HG03342 (cell line): ENCODE data around the gene ZC3H14.
"Not testable (repeated sequence)": the region's sequence is repeated elsewhere in the genome, so short reads cannot be mapped to it uniquely, and the experiment has no call there.

Source experiments
- ATAC-seq: cut with Tn5 transposase; IDR thresholded peaks from one replicate; pipeline ENCODE4 v1.9.1; 2021; ENCODE audit warnings: mild to moderate bottlenecking, moderate library complexity; ENCODE audit not compliant: unreplicated experiment

ZC3H14 gene

DNA sequence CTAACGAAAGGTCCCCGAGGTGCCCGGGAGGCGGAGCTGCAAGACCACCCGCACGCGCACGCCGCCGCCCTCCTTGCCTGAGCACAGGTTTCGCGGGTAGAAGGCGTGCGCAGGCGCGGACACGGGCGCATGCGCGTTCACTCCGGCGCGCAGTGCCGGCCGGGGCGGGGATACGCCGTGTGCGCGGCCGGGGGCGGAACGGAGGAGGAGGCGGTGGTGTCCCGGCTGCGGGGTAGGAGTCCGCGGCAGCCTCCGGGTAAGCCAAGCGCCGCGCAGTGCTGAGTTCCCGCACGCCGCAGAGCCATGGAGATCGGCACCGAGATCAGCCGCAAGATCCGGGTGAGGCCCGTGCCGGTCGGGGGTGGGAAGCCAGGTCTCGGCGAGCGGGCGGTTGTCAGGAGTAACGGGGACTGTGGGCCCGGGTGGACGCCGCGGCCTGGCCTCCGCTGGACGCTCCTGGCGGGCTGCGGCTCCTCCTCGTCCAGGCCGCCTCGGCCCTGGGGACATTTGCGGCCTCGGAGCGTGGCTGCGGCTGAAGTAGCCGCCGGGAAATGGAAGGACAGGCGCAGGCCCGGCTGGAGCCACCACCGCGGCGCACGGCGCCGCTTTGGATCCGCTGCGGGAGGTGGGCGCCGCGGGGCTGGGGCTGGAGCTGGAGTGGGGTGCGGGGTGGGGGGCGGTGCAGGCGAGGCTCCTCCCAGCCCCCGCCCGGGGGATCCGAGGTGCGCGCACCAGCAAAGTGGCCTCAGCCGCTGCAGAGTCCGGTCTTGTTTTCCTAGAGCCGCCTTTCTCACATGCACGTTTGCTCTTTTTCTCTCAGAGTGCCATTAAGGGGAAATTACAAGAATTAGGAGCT is at the start of gene ZC3H14:
TSS of gene ZC3H14 (plus strand) at position 207 of the 856 bp plus-strand sequence. CDS start at position 304, 97 bp downstream.
- peak; percentile 93 for ATAC-seq

DNA sequence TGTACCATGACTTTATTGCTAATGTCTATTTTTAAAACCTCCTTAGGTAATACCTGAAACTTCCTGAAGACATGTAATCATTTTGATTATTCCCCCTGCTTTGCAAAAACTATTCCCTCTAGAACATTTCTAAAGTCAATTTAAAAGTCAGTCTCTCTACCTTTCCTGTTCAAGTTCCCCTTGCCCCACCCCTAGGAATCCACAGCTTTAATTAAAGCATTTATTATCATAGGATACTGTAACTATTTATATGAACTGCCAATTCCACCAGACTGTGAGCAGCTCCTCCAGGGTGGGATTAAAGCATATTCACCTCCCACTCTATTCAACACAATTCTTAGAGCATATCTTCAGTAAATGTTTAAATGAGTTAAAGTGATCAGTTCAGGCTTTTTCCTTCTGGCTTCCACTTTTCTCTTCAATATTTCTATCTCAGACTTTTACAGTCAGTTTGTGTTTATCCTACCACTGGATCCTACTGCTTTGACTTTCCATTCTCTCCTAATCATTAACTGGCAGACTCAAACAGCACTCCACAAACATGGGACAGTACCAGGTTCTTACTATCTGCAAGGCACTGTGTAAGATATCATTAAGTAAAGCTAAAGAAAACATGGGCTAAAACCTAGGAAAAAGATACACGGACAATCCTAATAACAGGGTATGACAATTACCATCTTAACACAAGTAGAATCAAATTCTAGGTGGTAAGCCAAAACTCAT is 47.2 kb upstream of the ZC3H14 start:
- ATAC-seq: no peak

GRCh38 chr14:88516861-88517357 is 45.9 kb upstream of the ZC3H14 start:
- ATAC-seq: no peak

DNA sequence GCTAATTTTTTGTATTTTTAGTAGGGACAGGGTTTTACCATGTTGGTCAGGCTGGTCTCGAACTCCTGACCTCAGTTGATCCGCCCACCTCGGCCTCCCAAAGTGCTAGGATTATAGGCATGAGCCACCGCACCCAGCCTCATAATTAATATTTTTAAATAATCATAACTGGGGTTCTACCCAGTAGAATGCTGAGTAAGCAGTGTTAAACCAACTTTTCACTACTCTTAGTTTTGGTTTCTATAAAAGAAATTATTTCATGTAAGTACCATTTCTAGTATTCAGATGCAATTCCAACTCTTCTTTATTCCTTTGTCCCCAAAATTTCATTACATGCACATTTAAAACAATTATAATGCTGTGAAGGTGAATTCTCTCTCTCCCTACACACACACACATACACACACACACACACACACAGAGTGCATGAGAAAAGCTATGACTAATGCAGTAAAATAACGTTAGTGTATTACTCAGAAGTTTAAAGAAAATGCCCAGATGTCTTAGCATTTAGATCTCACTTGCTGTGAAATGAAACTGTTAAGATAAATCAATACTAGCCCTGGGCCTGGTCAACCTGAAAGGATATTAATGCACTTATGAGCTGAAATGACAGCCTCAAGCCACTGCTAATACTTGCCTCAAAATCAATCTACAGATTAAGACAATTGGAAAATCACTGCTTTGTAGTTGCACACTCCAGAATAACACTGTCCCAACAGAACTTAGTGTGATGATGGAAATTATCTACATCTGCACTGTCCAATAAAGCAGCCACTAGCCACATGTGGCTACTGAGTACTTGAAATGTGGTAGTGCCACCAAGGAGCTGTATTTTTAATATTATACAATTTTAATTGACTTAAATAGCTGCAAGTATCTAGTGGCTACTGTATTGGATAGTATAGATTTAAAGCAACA is 44.0 kb upstream of the ZC3H14 start:
- no peak for ATAC-seq

DNA sequence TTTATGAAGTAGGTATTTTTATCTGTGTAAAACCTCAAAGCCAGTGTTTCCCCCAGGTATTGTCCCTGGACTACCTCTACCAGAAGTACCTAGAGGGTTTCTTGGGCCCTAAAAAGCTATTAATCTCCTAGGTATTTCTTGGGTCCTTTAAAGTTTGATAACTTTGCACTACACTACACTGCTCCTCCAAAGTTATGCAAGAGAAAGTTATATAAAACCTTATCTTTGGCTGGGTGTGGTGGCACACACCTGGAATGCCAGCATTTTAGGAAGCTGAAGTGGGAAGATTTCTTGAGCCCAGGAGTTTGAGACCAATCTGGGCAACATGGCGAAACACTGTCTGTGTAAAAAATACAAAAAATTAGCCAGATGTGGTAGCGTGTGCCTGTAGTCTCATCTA is 42.9 kb upstream of the ZC3H14 start:
- ATAC-seq: no peak

- no peak for ATAC-seq
These were observed 41.0 kb upstream of the ZC3H14 start for GRCh38 chr14:88521818-88522217.

DNA sequence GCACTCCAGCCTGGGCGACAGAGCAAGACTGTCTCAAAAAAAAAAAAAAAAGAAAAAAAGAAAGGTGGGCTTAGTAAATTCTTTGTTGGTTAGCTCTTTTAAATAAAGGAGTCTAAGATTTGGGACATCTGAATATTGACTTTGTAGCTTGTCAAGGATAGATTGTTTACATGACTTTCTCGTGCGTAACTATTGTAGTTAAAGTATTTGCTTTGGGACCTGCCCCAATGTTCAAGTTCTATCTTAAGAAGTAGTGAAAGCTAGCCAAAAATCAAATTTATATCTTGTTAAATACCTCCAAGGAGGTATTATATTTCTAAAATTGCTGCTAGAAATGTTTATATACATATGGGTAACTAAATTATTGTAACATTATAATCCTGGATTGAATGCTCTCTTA is 40.4 kb upstream of the ZC3H14 start:
- no peak for ATAC-seq

GRCh38 chr14:88529889-88530288 is 32.9 kb upstream of the ZC3H14 start:
- ATAC-seq: not testable (repeated sequence)

- no peak for ATAC-seq
These were observed 29.7 kb upstream of the ZC3H14 start for GRCh38 chr14:88533064-88533602.

DNA sequence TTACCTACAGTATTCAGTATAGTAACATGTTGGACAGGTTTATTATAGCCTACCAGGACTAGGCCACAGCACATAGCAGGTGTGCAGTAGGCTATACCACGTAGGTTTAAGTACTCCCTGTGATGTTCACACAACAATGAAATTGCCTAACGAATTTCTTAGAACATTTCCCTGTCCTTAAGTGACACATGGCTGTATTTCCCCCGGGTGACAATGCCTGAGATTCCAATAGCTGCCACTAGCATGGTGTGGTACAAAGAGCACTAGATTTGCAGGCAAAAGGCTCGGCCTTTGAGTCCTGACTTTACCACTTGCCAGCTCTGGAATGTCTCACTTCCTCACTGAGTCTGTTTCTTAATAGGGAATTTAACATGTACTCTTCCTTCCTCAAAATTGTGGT is 27.7 kb upstream of the ZC3H14 start:
- ATAC-seq: peak; percentile 70

- ATAC-seq: no peak
These were observed 27.0 kb upstream of the ZC3H14 start for GRCh38 chr14:88535813-88536212.

- no peak for ATAC-seq
These were observed 21.5 kb upstream of the ZC3H14 start for GRCh38 chr14:88541324-88541723.

DNA sequence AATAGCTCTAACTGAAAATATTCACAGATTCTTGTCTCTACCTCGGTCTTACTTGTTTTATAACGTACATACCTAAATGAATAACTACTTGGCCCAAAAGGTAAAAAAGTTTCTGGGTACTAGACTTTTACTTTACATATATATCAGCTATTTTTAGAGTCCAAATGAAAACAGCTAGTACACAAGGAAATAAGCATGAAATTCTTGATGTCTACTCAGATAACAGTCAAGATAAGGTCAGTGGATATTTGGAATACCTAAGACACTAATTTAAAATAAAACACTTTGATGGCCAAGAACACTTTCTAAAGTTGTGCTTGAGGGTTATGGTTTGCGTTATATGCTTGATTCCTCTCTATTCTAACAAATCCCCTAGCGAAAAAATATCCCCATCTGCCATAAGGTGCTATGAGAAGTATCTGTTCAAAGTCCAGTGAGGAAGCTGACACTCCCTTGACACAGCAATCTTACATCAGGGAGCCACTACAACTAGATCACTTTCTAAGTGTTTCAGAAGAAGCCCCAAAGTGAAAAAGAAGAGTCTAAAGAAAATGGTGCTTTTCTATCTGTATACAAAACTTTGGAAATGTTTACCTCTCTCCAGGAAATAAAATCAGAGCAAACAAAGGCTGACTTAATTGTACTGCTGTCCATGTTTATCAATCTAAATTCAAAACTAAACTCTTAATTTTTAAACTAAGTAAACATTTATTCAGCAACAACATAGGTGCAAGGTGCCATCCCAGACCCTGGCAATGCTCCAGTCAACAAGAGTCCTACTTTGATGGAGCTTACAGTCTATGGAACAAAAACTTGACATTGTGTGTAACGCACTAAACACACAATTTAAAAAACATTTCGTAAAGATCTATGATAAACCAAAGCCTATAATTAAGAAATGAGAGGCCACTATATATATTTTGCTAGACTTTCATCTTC is 19.7 kb upstream of the ZC3H14 start:
- no peak for ATAC-seq

DNA sequence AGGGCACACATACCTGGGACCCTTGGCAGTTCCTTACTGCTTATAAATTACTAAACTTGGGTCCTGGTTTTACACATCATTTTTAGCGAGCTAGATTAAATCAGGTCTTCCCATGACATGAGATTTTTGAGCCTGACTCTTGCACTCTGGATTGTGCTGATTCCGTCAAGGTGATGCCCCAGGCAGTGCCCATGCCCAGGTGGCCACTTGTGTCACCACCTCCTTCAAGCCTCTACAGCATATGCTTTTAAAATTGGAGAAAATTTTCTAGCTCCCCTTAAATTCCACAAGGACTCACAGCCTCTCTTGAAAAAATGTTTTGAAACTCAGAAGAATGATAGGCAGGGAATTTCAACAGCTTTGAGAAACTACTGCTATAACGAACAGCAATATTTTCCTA is 17.6 kb upstream of the ZC3H14 start:
- ATAC-seq: no peak

DNA sequence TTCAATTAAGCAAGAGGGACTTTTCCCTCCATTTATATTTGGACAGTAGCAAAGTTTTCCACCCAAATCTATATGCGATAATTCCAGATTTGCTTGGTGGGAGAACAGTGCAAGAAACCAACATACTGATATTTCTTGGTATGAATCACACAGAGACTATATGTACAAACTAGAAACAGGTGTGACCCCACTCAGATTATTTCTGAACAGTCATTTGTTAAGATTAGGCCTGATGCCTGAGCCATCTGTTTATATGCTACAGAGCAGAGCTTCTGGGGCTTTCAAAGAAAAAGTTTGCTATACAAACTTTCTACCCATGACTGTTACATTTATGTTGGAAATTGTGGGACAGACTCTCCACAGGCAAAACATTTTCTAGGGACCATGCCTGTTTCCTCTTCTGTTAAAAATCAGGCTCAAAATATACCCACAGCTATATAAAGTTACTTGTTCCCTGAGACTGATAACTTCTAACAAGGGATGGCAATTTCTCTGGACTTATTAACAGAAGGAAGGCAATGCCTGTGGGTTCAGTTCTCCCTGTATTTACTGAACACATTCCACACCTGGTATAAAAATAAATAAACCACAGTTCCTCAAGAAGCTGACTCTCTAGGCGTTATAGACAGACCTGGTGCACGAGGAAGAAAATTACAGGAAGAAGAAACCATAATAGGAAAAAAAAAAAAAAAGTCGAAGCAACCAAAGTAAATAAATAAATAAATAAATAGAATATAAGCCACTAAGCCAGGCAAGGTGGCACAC is 16.0 kb upstream of the ZC3H14 start:
- no peak for ATAC-seq

DNA sequence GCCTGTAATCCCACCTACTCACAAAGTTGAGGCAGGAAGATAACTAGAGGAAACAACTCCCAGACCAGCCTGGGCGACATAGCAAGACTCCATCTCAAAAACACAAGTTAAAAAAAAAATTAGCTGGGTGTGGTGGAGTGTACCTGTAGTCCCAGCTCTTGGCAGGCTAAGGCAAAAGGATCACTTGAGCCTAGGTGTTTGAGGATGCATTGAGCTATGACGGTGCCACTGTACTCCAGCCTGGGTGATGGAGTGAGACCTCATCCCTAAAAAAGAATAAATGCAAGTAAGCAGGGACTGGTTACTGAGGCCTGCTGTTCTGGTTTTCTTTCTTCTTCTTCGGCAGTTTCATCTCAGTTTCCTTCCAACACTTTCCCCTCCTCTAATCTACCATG is 15.5 kb upstream of the ZC3H14 start:
- ATAC-seq: no peak

- ATAC-seq: no peak
These were observed 12.8 kb upstream of the ZC3H14 start for GRCh38 chr14:88550078-88550477.

- peak; percentile 44 for ATAC-seq
These were observed 11.6 kb upstream of the ZC3H14 start for GRCh38 chr14:88551094-88551870.
